ENCODE data around the gene A2M.

A2M gene

GRCh38 chr12:9071518-9071917, 44.2 kb downstream of the A2M start:
- no peak for DNase-seq

- no peak for DNase-seq
Measured at GRCh38 chr12:9070351-9070750, 45.4 kb downstream of the A2M start.

GRCh38 chr12:9068600-9068999, 47.1 kb downstream of the A2M start:
- no peak for DNase-seq

GRCh38 chr12:9068086-9068485, 47.6 kb downstream of the A2M start:
- DNase-seq = no peak

- DNase-seq = no peak
Measured at GRCh38 chr12:9066755-9067423, 48.8 kb downstream of the A2M start.

GRCh38 chr12:9066183-9066623, 49.5 kb downstream of the A2M start:
- no peak for DNase-seq

- DNase-seq = no peak
Measured at GRCh38 chr12:9065607-9065856, 50.2 kb downstream of the A2M start.

GRCh38 chr12:9064815-9065606, 50.7 kb downstream of the A2M start:
- DNase-seq = no peak

- no peak for DNase-seq
Measured at GRCh38 chr12:9064201-9064814, 51.4 kb downstream of the A2M start.

GRCh38 chr12:9052610-9053009, 63.1 kb downstream of the A2M start:
- no peak for DNase-seq

GRCh38 chr12:9051158-9051550, 64.6 kb downstream of the A2M start:
- DNase-seq = no peak

- no peak for DNase-seq
Measured at GRCh38 chr12:9050521-9051157, 65.1 kb downstream of the A2M start.

- DNase-seq = no peak
Measured at GRCh38 chr12:9049520-9050133, 66.1 kb downstream of the A2M start.

GRCh38 chr12:9048930-9049329, 66.8 kb downstream of the A2M start:
- DNase-seq = no peak

- DNase-seq = no peak
Measured at GRCh38 chr12:9047105-9047504, 68.6 kb downstream of the A2M start.

GRCh38 chr12:9043766-9044165, 72.0 kb downstream of the A2M start:
- DNase-seq = no peak

- DNase-seq = no peak
Measured at GRCh38 chr12:9041321-9041720, 74.4 kb downstream of the A2M start.

GRCh38 chr12:9040484-9041186, 75.1 kb downstream of the A2M start:
- no peak for DNase-seq

GRCh38 chr12:9039397-9039977, 76.2 kb downstream of the A2M start:
- DNase-seq = no peak

- no peak for DNase-seq
Measured at GRCh38 chr12:9037431-9037830, 78.3 kb downstream of the A2M start.

- no peak for DNase-seq
Measured at GRCh38 chr12:9036227-9036626, 79.5 kb downstream of the A2M start.

GRCh38 chr12:9034095-9034494, 81.6 kb downstream of the A2M start:
- DNase-seq = no peak
